Neutrophil (primary cell): ENCODE results near the gene LAMB2.

Experiments
- H3K27ac ChIP-seq: fragments of 200-600 bp; sonication (generic); 2 replicates; pipeline ENCODE4 v1.5.1; 2016; ENCODE audit warnings: mild to moderate bottlenecking, moderate library complexity
- H3K27me3 ChIP-seq: fragments of 200-600 bp; sonication (generic); 2 replicates; pipeline ENCODE4 v1.6.0; 2016; ENCODE audit warnings: mild to moderate bottlenecking
- H3K36me3 ChIP-seq: fragments of 200-600 bp; sonication (generic); 2 replicates; pipeline ENCODE4 v1.5.1; 2017
- H3K4me1 ChIP-seq, 2 experiments: fragments of 200-600 bp in 1 of 2; sonication (generic) in 1 of 2; 1 replicate in 1 of 2; 2 replicates in 1 of 2; pipeline versions ENCODE4 v1.5.1 to v1.6.1; 2013 to 2016; ENCODE audit warnings: low read depth in 1 of 2, low read length in 1 of 2, mild to moderate bottlenecking in 1 of 2, moderate library complexity in 1 of 2; ENCODE audit not compliant: control insufficient read depth in 1 of 2, insufficient read depth in 1 of 2
- H3K4me3 ChIP-seq, 2 experiments: fragments of 200-600 bp in 1 of 2; sonication (generic) in 1 of 2; 1 replicate in 1 of 2; 2 replicates in 1 of 2; pipeline ENCODE4 v1.5.1; 2013 to 2016; ENCODE audit warnings: low read depth in 1 of 2, low read length in 1 of 2, mild to moderate bottlenecking in 1 of 2, moderate library complexity in 1 of 2
- H3K9me3 ChIP-seq: fragments of 200-600 bp; sonication (generic); 2 replicates; pipeline ENCODE4 v1.5.1; 2016
- TF ChIP-seq, protein P1 (sequence below): fragments of 200-600 bp; sonication (generic); IDR thresholded peaks from 2 replicates; pipeline ENCODE4 v1.5.1; 2016; ENCODE audit warnings: antibody characterized with exemption

LAMB2 gene

DNA sequence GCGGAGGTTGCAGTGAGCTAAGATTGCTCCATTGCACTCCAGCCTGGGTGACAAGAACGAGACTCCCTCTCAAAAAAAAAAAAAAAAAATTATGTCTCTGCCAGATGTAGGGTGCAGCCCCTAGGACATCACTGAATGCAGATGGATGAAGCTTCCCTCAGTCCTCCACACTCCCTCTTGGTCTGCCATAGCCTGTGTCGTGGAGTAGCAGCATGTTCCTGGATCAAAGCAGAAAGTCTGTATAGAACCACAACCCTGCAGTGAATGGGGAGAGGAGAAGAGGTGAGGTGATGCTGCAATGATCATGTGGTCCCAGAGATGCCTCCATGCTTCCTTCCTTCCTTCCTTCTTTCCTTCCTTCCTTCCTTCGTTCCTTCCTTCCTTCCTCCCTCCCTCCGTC, 15.3 kb upstream of the LAMB2 start:
- H3K4me3 ChIP-seq: no peak overlapping the region
- TF ChIP-seq, protein P1, sequence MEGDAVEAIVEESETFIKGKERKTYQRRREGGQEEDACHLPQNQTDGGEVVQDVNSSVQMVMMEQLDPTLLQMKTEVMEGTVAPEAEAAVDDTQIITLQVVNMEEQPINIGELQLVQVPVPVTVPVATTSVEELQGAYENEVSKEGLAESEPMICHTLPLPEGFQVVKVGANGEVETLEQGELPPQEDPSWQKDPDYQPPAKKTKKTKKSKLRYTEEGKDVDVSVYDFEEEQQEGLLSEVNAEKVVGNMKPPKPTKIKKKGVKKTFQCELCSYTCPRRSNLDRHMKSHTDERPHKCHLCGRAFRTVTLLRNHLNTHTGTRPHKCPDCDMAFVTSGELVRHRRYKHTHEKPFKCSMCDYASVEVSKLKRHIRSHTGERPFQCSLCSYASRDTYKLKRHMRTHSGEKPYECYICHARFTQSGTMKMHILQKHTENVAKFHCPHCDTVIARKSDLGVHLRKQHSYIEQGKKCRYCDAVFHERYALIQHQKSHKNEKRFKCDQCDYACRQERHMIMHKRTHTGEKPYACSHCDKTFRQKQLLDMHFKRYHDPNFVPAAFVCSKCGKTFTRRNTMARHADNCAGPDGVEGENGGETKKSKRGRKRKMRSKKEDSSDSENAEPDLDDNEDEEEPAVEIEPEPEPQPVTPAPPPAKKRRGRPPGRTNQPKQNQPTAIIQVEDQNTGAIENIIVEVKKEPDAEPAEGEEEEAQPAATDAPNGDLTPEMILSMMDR: no peak
- no peaks in the 10 kb centered on the region for H3K9me3 ChIP-seq
- H3K27ac ChIP-seq: no peak overlapping the region
- H3K36me3 ChIP-seq: no peaks in the 10 kb centered on the region
- no peaks in the 10 kb centered on the region for H3K27me3 ChIP-seq
- H3K4me1 ChIP-seq: no peaks in the 10 kb centered on the region

DNA sequence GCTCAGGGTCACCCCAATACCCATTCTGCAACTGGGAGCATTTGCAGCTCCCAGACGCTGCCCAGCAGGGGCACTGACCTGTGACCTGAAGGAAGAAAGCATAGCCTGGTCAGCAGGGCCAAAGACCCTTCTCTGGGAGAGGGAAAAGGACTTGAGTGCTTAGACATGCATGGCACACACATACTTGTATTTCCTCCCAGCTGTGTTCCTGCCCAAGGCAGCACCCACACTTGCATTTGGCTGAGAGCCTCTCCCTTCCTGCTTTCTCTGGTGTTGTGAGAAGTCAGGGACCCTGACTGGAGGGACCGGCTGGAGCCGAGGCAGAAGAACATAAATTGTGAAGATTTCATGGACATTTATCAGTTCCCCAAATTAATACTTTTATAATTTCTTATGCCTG, 7.2 kb upstream of the LAMB2 start:
- H3K4me3 ChIP-seq: no peak overlapping the region

DNA sequence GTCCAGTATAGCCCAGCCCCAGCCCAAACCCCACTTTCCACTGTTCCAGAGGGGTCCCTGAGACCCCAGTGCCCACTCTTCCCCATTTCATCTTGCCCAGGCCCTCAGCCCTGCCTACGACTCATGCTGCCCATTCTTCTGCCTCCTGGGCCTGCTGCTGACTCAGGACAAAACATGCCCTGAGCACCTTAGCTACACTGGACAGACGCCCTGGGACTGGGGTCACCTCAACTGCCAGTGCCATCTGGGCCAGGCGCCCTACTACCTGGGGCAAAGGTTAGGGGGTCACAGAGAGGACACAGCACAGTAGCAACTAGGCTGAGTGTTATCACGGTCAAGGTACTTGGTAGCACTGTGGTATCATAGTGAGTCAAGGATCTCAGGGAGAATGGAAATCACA, 2.6 kb upstream of the LAMB2 start:
- no peak overlapping the region for H3K27ac ChIP-seq
- no peaks in the 10 kb centered on the region for H3K9me3 ChIP-seq
- peaks cover 27% of the 10 kb centered on the region for H3K27me3 ChIP-seq
- H3K4me1 ChIP-seq: peaks cover 10 to 14% of the 10 kb centered on the region in 2 experiments
- no peak overlapping the region for H3K4me3 ChIP-seq
- TF ChIP-seq, protein P1: no peak
- H3K36me3 ChIP-seq: no peaks in the 10 kb centered on the region

More for the DNA sequence above, 7.2 kb upstream of the LAMB2 start:
- H3K27me3 ChIP-seq: peaks cover 11% of the 10 kb centered on the region
- no peaks in the 10 kb centered on the region for H3K9me3 ChIP-seq
- TF ChIP-seq, protein P1: no peak
- no peaks in the 10 kb centered on the region for H3K4me1 ChIP-seq
- H3K36me3 ChIP-seq: no peaks in the 10 kb centered on the region
- no peak overlapping the region for H3K27ac ChIP-seq

DNA sequence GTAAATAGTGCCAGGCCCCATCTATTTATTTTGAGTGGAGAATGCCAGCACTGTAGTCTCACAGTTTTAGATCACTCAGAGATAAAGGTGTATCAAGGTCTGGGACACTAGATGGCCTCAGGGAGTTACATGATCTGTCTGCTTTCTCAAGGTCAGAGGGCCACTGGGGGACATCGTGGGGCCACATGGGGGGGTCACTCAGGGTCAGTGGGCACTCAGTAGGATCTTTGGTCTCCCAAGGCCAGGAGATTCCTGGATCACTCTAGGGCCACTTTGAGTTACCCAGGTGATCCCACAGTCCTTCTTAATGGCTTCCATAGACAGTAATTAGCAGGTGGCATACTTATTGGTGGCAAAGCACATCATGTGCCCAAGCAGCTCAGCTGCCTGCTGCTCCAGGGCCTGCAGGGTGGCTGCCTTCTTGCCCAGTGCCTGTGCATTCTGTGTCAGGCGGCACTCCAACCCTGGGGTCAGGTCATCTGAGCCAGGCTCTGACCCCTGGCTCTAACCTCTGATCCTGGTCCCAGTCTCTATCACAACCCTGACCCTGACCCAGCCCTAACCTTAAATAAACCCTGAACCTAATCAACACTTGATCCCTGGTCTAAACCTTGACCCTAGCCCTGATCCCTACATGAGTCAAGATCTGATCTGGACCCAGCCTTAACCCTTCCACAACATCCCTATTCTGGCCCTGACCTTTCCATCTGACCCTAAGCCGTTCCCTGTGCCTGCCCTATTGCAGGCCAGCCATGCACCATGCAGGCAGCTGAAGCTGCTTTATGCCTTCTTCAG, 1.8 kb upstream of the LAMB2 start:
- Histone ChIP-seq H3K9me3 (no peaks in the 10 kb centered on the region), H3K27ac (no peak overlapping the region), H3K36me3 (no peaks in the 10 kb centered on the region), H3K4me3 (no peak overlapping the region), H3K4me1 (peaks cover 10 to 14% of the 10 kb centered on the region in 2 experiments), H3K27me3 (peaks cover 19% of the 10 kb centered on the region)
- TF ChIP-seq, protein P1: no peak

DNA sequence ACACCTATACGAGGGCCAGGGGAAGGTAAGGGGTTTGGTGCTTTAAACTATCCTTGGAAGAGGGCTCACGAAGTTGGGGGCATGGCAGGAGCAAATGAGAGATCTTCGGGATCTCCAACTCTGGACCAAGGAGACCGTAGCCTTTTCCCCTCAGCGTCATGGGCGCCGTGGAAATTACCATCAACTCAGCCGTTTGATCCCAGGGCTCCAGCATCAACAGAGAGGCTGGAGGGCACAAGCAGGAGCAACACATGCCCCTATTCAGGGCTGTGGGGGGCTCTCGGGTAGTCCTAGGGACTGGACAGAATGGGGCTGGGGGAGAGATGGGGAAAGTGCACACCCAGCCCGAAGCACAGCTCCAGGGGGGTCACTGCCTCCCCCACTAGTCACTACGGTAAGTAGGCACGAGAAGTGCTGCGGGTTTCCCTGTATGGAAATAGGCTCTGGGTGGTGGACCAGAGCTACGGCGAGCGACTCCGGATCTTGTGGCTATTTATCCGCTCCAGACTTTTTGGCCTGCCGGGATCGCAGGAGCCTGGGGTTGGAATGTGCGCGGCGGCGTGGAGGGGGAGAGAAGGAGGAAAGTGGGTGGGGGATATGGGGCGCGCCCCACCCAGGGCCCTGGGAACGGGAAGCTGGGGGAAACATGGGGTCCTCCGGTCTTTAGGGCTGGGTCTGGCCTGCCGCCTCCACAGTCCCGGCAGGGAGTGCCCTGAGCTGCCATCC, 539 bp upstream of the LAMB2 start:
- Histone ChIP-seq H3K9me3 (no peaks in the 10 kb centered on the region), H3K27me3 (peaks cover 17% of the 10 kb centered on the region), H3K36me3 (no peaks in the 10 kb centered on the region), H3K27ac (no peak overlapping the region), H3K4me3 (peak overlapping the region; percentile 1 to 38), H3K4me1 (peaks cover 10 to 14% of the 10 kb centered on the region in 2 experiments)
- TF ChIP-seq, protein P1: no peak
